SK-N-MC (cell line): ENCODE data around the gene ECSIT.

Source experiments
- EZH2 ChIP-seq: fragments of 200-600 bp; sonication (generic); IDR thresholded peaks from one replicate; pipeline ENCODE4 v1.6.1; 2017; ENCODE audit warnings: antibody characterized with exemption
- FOXP2 ChIP-seq: optimal IDR thresholded peaks from 2 replicates; pipeline ENCODE3; 2011; ENCODE audit warnings: mild to moderate bottlenecking, moderate library complexity; ENCODE audit not compliant: insufficient read depth; ENCODE audit errors: extremely low read length, control extremely low read depth
- POLR2AphosphoS5 ChIP-seq: IDR thresholded peaks from 2 replicates; pipeline ENCODE4 v1.6.1; 2012; ENCODE audit warnings: mild to moderate bottlenecking, low read depth, low read length, borderline replicate concordance

GRCh38 chr19:11506101-11506555 is 22.8 kb downstream of the ECSIT start:
- TF ChIP-seq POLR2AphosphoS5 (no peak), EZH2 (no peak), FOXP2 (no peak)
